ENCODE measurements around the gene GXYLT1.

The GXYLT1 gene

DNA sequence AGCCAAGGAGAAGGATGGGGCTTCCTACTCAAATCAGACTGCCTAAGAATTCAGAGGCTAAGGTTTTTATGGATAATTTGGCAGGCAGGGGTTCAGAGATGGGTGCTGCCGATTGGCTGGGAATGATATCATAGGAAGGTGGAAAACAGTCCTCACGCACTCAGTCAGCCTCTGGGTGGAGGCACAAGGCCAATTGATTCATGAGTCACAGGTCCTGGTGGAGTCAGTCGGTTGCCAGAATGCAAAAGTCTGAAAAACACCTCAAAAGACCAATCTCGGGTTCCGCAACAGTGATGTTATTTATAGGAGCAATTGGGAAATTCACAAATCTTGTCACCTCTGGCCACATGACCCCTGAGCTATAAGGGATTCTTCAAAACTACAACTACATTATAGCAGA is 105.5 kb downstream of the GXYLT1 start:
- peaks cover 4% of the 10 kb centered on the region for H3K4me1 Mint-ChIP-seq
- peaks cover 2% of the 10 kb centered on the region for H3K9me3 Mint-ChIP-seq
- ATAC-seq (ENCODE audit: low read depth) = no peak
- H3K27me3 Mint-ChIP-seq = no peaks in the 10 kb centered on the region
- DNase-seq (ENCODE audit: low spot score in 2 of 2) = no peak
- no peak overlapping the region for H3K4me3 Mint-ChIP-seq
- H3K27ac Mint-ChIP-seq = no peak overlapping the region
- no peaks in the 10 kb centered on the region for H3K36me3 Mint-ChIP-seq

DNA sequence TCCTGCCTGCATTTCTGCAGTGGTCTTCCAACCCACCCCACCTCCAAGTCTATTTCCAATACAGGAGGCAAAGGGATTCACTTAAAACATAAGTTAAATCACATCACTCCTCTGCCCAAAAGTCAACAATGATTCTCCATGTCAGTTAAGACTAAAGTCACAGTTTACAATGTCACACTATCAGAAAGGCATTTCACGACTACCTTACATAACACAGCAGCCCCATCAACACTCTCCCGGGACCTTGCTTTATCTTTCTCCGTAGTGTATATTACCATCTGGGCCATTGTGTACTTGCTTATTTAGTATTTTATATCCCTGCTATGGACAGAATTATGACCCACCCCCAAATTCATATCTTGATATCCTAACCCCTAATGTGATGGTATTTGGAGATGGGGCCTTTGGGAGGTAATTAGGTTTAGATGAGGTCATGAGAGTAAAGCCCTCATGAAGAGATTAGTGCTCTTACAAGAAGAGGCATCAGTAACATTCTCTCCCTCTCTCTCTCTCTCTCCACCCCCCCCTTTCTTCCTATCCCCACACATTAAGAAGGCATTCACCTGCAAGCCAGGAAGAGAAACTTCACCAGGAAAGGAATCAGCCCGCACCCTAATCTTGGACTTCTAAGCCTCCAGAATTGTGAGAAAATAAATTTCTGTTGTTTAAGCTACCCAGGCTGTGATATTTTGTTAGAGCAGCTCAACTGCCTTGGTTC is 112.7 kb downstream of the GXYLT1 start:
- ATAC-seq (ENCODE audit: low read depth) = no peak
- no peaks in the 10 kb centered on the region for H3K4me1 Mint-ChIP-seq

More for the DNA sequence above, 112.7 kb downstream of the GXYLT1 start:
- H3K27ac Mint-ChIP-seq = no peak overlapping the region
- DNase-seq (ENCODE audit: low spot score in 2 of 2) = no peak
- no peaks in the 10 kb centered on the region for H3K36me3 Mint-ChIP-seq
- no peak overlapping the region for H3K4me3 Mint-ChIP-seq
- H3K27me3 Mint-ChIP-seq = peaks cover 5% of the 10 kb centered on the region
- peaks cover 2% of the 10 kb centered on the region for H3K9me3 Mint-ChIP-seq
